Measurements from ENCODE around the gene PDE12. TPM values are rescaled to one million over a fixed set of nuclear protein-coding genes. Genes with fewer than 3 reads are reported as not detected.
A peak's percentile ranks its signal among the peaks of the same experiment; 100 is the strongest.

Gene PDE12
- total and polyA plus RNA-seq, 2 of the 8 experiments (the other 6 are each of a cell fraction or from before 2014, with no cell fraction given): 9.0 to 12.1 TPM

DNA sequence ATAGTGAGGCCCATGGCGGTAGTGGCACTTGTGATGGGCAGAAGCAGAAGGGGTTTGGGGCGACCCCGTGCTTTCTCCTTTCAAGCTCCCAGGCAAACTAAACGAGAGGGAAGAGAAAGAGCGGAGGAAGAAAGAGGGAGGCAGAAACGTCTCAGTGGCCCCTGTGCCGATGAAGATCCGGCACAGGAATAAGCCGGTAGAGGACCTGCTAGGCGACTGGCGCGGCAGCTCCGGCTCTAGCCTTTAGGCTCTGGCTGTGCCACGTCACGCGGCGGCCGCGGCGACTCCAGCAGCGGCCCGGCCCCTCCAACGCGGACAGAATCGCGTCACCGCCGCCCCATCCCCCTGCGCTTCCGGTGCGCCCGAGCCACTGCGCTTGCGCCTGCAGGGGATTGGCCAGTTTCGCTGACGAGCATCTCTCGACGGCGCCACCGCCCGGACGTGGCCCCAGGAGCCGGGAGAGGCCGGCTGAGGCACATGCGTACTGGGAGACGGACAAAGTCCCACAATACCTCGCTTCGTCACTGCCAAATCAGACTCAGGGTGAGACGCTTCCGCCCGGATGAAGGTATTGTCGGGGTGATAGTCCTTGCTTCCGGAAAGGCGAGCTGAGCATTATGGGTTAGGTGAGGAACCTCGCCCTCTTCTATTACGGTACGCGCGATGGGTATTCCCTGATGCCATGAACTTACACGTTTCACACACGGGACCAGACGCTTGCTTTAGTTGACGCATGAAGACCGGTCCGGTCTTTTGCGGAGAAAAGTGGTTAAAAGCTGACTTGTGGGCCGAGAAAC is 41.3 kb downstream of the PDE12 start, which contains the start of gene ARF4:
Gene ARF4, minus strand, starts transcription at position 218 of the 797 bp plus-strand sequence. Its CDS starts 204 bp downstream, at position 14.
- H2AK5ac ChIP-seq (ENCODE audit: low read depth, low read length): peak within 1 kb of the TSS; percentile 93; the same call in 1 of the 2 replicates
- H4K91ac ChIP-seq (replicated peaks; ENCODE audit: insufficient read length, low read length): peak within 1 kb of the TSS; percentile 89
- POLR2A ChIA-PET (ENCODE audit: partially characterized antibody): interaction anchor here (0.5 to 5.0 kb wide), 22 partner anchors 10 to 398 kb away, joined by 3 to 43 read pairs (median 4); partner anchors contain the start of genes DNAH12, HESX1, PDE12 and SLMAP
- 1% methylated on average over 63 of the region's 67 CpGs; no CpG with 5 or more reads in 1 of the 2 experiments for WGBS, 2 experiments (ENCODE audit: extremely low coverage in 1 of 2, insufficient coverage in 1 of 2, insufficient read length in 1 of 2, insufficient replicate concordance in 2 of 2, low coverage in 1 of 2, low lambda C conversion rate in 2 of 2, missing lambda C conversion rate in 1 of 2)
- no peaks in the 10 kb centered on the region for H3K27me3 ChIP-seq (replicated peaks in 1 of 4; ENCODE audit: control insufficient read depth in 3 of 4, extremely low read depth in 1 of 4, insufficient read depth in 3 of 4, low read length in 3 of 4)
- peaks cover 0 to 5% (median 1%) of the 10 kb centered on the region in 4 experiments; a peak in 3 of 7 replicates for H3K4me1 ChIP-seq (replicated peaks in 1 of 4; ENCODE audit: control insufficient read depth in 3 of 4, insufficient read depth in 4 of 4, low read length in 3 of 4)
- H4K20me1 ChIP-seq (replicated peaks in 1 of 2; ENCODE audit: control insufficient read depth in 1 of 2, insufficient read depth in 2 of 2, low read length in 2 of 2): peaks cover 10 to 12% of the 10 kb centered on the region in 2 experiments
- no peak within 1 kb of the TSS; the same call in 1 of the 2 replicates for H2BK15ac ChIP-seq (ENCODE audit: low read length)
- H3K79me2 ChIP-seq (ENCODE audit: control insufficient read depth in 1 of 2, insufficient read depth in 2 of 2, low read length in 2 of 2): peaks cover 36 to 49% of the 10 kb centered on the region in 2 experiments
- peaks cover 2% of the 10 kb centered on the region; the same call in 1 of the 2 replicates for H3K79me1 ChIP-seq (ENCODE audit: low read depth, low read length)
- peak within 1 kb of the TSS; percentile 88 to 99 (median 98) for H3K9ac ChIP-seq (replicated peaks in 1 of 4; ENCODE audit: extremely low read depth in 1 of 4, low read depth in 3 of 4, low read length in 3 of 4)
- CTCF ChIA-PET (ENCODE audit: partially characterized antibody): interaction anchor here (1.0 kb wide), 1 partner anchor 25 kb away, joined by 3 read pairs; no protein-coding TSS in a partner anchor
- no peak within 1 kb of the TSS for H3K23ac ChIP-seq (ENCODE audit: insufficient read length)
- H3K23me2 ChIP-seq (ENCODE audit: low read depth, low read length): peaks cover 7% of the 10 kb centered on the region; the same call in 1 of the 2 replicates
- H3K9me3 ChIP-seq (ENCODE audit: insufficient read depth in 2 of 2, low read depth in 1 of 2, low read length in 1 of 2): no peaks in the 10 kb centered on the region
- H4K8ac ChIP-seq (ENCODE audit: extremely low read depth, insufficient read depth, low read length): peak within 1 kb of the TSS; percentile 97; the same call in 1 of the 2 replicates
- FAIRE-seq: peak; percentile 93
- no peak within 1 kb of the TSS for H3K4ac ChIP-seq (replicated peaks; ENCODE audit: insufficient read length, low read depth, low read length)
- peak within 1 kb of the TSS; percentile 90 for H3K56ac ChIP-seq (replicated peaks; ENCODE audit: insufficient read length, low read depth, low read length)
- H3K27ac ChIP-seq (ENCODE audit: low read depth, low read length): peak within 1 kb of the TSS; percentile 99
- H3K36me3 ChIP-seq (ENCODE audit: control insufficient read depth in 2 of 4, insufficient read depth in 4 of 4, low read length in 3 of 4): no peaks in the 10 kb centered on the region; a peak in 1 of 8 replicates
- H3K18ac ChIP-seq (ENCODE audit: extremely low read depth, low read length): peak within 1 kb of the TSS; percentile 81
- peak within 1 kb of the TSS; percentile 65 to 82 for H3K4me2 ChIP-seq (ENCODE audit: insufficient read depth in 1 of 2, low read depth in 2 of 2, low read length in 2 of 2)
- H3K4me3 ChIP-seq (ENCODE audit: extremely low read depth in 1 of 4, insufficient read depth in 2 of 4, low read depth in 3 of 4, low read length in 4 of 4): peak within 1 kb of the TSS; percentile 82 to 98 (median 88)
- peak within 1 kb of the TSS; percentile 82 for H4K5ac ChIP-seq (ENCODE audit: insufficient read length, low read depth, low read length)
- DNase-seq (ENCODE audit: low read depth in 1 of 2, low spot score in 2 of 2): peak; percentile 99
- H2BK120ac ChIP-seq (replicated peaks; ENCODE audit: low read depth, low read length): no peak within 1 kb of the TSS
- H3K14ac ChIP-seq (ENCODE audit: insufficient read length): no peak within 1 kb of the TSS
- H2BK12ac ChIP-seq (ENCODE audit: low read depth, low read length): peak within 1 kb of the TSS; percentile 90; the same call in 1 of the 2 replicates
- peak within 1 kb of the TSS; percentile 89; the same call in 1 of the 2 replicates for H2AFZ ChIP-seq (ENCODE audit: low read length)
- no peak within 1 kb of the TSS for H2BK20ac ChIP-seq (ENCODE audit: low read length)
- H2BK5ac ChIP-seq (ENCODE audit: low read depth, low read length): peak within 1 kb of the TSS; percentile 98
- TF ChIP-seq, protein P1, sequence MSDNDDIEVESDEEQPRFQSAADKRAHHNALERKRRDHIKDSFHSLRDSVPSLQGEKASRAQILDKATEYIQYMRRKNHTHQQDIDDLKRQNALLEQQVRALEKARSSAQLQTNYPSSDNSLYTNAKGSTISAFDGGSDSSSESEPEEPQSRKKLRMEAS (IDR thresholded peaks at IDR 0.05): no peak; the same call in none of the 2 replicates
- TF ChIP-seq CHD1 (IDR thresholded peaks at IDR 0.05; ENCODE audit: low read depth, low read length): no peak; the same call in none of the 2 replicates
- TF ChIP-seq, protein P2, sequence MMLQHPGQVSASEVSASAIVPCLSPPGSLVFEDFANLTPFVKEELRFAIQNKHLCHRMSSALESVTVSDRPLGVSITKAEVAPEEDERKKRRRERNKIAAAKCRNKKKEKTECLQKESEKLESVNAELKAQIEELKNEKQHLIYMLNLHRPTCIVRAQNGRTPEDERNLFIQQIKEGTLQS (IDR thresholded peaks at IDR 0.05; ENCODE audit: insufficient read depth, low read depth, low read length): peak; percentile 59; the same call in 1 of the 2 replicates

Data from H1 (cell line).